ENCODE measurements around the gene EFTUD2. TPM values are rescaled to one million over a fixed set of nuclear protein-coding genes. Genes with fewer than 3 reads are reported as not detected.

The EFTUD2 gene
- total and polyA plus RNA-seq, 4 donors: 19.8 to 84.3 (median 33.3) TPM

- TF ChIP-seq TAF1 (conservative IDR thresholded peaks at IDR 0.05): no peak
- H3K27me3 ChIP-seq (ENCODE audit: control insufficient read depth in 4 of 4, insufficient read depth in 4 of 4, low read length in 3 of 4): no peaks in the 10 kb centered on the region
- H3K9ac ChIP-seq (ENCODE audit: low read depth in 1 of 2, low read length in 2 of 2): no peak overlapping the region
- H3K36me3 ChIP-seq (ENCODE audit: control insufficient read depth in 4 of 4, insufficient read depth in 3 of 4, low read depth in 1 of 4, low read length in 3 of 4): no peaks in the 10 kb centered on the region
- H3K4me1 ChIP-seq (ENCODE audit: control insufficient read depth in 4 of 4, insufficient read depth in 4 of 4, low read length in 3 of 4): peaks cover 0 to 16% (median 10%) of the 10 kb centered on the region in 4 donors
- WGBS: 87% methylated on average over 11 of the region's 11 CpGs
- H3K4me3 ChIP-seq (ENCODE audit: low read depth in 1 of 3, low read length in 3 of 3): no peak overlapping the region
- H3K27ac ChIP-seq (ENCODE audit: low read depth in 1 of 2, low read length in 2 of 2): no peak overlapping the region
- no peaks in the 10 kb centered on the region for H3K9me3 ChIP-seq (ENCODE audit: control insufficient read depth in 4 of 4, low read length in 3 of 4)
- DNase-seq (ENCODE audit: low spot score): no peak
These were observed 8.7 kb upstream of the EFTUD2 start for GRCh38 chr17:44907729-44908470.

GRCh38 chr17:44906763-44907728 lies 7.8 kb upstream of the EFTUD2 start:
- no peaks in the 10 kb centered on the region for H3K9me3 ChIP-seq (ENCODE audit: control insufficient read depth in 4 of 4, low read length in 3 of 4)
- no peak for DNase-seq (ENCODE audit: low spot score)

More at GRCh38 chr17:44906763-44907728, 7.8 kb upstream of the EFTUD2 start:
- TF ChIP-seq JUND (IDR thresholded peaks at IDR 0.05): no peak
- no peak for TF ChIP-seq ZBTB33 (IDR thresholded peaks at IDR 0.05)
- no peak for TF ChIP-seq REST (IDR thresholded peaks at IDR 0.05)
- no peak for TF ChIP-seq FOXA1 (IDR thresholded peaks at IDR 0.05)
- TF ChIP-seq RAD21 (IDR thresholded peaks at IDR 0.05): no peak
- no peak for TF ChIP-seq HNF4G (IDR thresholded peaks at IDR 0.05)
- no peak for TF ChIP-seq ATF3 (IDR thresholded peaks at IDR 0.05)
- no peak for TF ChIP-seq HNF4A (conservative IDR thresholded peaks at IDR 0.05)
- TF ChIP-seq SP1 (IDR thresholded peaks at IDR 0.05): no peak
- no peak for TF ChIP-seq FOXA2 (IDR thresholded peaks at IDR 0.05)
- TF ChIP-seq RXRA (IDR thresholded peaks at IDR 0.05): no peak
- no peak for TF ChIP-seq EGR1 (IDR thresholded peaks at IDR 0.05; ENCODE audit: low read depth in 2 of 2)
- no peak for TF ChIP-seq TAF1 (conservative IDR thresholded peaks at IDR 0.05)
- no peak for TF ChIP-seq CTCF (IDR thresholded peaks at IDR 0.05; ENCODE audit: low read depth, low read length, missing input control)
- no peak for TF ChIP-seq YY1 (IDR thresholded peaks at IDR 0.05)
- 88% methylated on average over 18 of the region's 18 CpGs for WGBS
- no peak overlapping the region for H3K4me3 ChIP-seq (ENCODE audit: low read depth in 1 of 3, low read length in 3 of 3)
- H3K9ac ChIP-seq (ENCODE audit: low read depth in 1 of 2, low read length in 2 of 2): no peak overlapping the region
- no peak overlapping the region for H3K27ac ChIP-seq (ENCODE audit: low read depth in 1 of 2, low read length in 2 of 2)
- peaks cover 0 to 16% (median 10%) of the 10 kb centered on the region in 4 donors for H3K4me1 ChIP-seq (ENCODE audit: control insufficient read depth in 4 of 4, insufficient read depth in 4 of 4, low read length in 3 of 4)
- no peaks in the 10 kb centered on the region for H3K36me3 ChIP-seq (ENCODE audit: control insufficient read depth in 4 of 4, insufficient read depth in 3 of 4, low read depth in 1 of 4, low read length in 3 of 4)
- H3K27me3 ChIP-seq (ENCODE audit: control insufficient read depth in 4 of 4, insufficient read depth in 4 of 4, low read length in 3 of 4): no peaks in the 10 kb centered on the region

Measured in liver (tissue), 9 donors.